ENCODE data around the gene ARF4.

Gene ARF4

DNA sequence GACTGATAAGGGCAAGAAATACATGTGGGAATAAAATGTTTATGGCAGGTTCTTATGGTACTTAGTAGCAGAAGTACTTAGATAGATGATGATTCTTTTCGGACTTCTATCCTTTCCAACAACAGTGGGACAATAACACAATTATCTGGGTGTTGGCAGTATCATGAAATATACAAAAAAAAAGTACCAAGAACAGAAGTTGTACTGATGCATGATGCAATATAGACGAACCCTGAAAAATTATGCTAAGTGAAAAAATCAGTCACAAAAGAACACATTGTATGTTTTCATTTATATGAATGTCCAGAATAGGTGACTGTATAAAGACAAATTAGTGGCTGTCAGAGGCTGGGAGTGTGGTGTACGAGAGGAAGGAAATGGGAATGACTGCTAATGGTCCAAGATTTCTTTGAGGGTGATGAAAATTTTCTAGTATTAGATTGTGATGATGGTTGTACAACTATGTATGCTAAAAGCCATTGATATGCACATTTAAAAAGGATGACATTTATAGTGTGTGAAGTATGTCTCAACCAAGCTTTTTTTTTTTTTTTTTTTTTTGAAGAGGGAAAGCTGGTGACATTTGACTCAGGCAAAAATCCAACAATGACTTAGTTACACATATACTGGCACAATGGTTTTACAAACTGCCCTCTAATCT is 21.0 kb downstream of the ARF4 start:
- no peak for DNase-seq

DNA sequence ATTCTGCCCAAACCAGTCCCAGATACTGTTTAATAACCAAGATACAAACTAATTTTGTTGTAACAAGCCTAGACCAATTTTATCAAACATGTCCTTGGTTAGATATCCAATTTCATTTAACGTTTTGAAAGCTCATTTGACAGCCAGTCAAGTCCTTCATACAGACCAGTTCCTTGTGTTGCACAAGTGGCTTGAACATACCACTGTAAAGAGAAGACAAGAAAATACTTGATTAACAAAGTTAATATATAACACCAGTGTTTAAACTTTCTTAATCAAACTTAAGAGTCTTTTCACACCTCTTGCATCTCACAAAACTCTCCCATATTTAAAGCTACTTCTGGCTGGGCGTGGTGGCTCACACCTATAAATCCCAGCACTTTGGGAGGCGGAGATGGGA is 25.0 kb downstream of the ARF4 start:
- no peak for DNase-seq

DNA sequence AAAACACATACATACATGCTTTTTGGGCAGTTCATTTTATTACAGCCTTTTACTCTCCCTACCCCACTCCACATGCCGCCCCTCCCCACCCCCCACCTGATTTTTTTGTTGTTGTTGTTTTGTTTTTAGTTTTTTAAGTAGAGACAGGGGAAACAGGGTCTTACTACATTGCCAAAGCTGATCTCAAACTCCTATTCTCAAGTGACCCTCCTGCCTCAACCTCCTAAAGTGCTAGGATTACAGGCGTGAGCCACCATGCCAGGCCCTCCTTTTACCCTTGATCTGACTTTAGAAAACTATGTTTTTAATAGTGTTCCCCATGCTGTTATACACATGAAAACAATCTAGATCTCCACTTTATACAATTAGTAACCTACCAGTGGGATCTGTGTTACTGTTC is 26.3 kb downstream of the ARF4 start:
- no peak for DNase-seq

DNA sequence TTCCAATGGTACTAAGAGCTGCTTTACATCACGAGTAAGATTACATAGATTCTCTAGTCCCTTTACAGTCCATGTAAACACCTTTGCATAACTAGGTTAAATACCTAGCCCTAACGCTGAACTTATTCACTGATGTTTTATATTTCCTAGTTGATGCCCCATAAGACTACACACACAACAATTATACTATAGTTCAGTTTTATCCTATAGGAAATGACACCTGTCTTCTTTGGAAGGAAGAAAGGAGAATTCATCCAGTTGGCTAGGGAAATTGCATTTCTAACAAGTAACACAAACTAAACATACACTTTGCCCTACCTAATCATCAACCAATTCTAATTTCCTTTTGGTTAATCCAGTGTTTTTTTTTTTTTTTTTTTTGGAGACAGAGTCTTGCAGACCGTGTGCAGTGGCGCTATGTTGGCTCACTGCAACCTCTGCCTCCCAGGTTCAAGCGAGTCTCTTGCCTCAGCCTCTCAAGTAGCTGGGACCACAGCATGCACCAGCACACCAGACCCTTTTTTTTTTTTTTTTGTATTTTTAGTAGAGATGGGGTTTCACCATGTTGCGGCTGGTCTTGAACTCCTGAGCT is 27.2 kb downstream of the ARF4 start:
- DNase-seq = no peak

DNA sequence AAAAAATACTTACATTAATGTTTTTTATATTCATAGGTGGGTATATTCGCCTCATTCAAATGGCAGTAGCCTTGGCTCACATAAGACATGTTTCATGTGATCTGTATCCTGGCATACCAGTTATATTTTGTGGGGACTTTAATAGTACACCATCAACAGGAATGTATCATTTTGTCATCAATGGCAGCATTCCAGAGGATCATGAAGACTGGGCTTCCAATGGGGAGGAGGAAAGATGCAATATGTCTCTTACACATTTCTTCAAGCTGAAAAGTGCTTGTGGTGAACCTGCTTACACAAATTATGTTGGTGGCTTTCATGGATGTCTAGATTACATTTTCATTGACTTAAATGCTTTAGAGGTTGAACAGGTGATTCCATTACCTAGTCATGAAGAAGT is 37.6 kb downstream of the ARF4 start:
- no peak for DNase-seq

DNA sequence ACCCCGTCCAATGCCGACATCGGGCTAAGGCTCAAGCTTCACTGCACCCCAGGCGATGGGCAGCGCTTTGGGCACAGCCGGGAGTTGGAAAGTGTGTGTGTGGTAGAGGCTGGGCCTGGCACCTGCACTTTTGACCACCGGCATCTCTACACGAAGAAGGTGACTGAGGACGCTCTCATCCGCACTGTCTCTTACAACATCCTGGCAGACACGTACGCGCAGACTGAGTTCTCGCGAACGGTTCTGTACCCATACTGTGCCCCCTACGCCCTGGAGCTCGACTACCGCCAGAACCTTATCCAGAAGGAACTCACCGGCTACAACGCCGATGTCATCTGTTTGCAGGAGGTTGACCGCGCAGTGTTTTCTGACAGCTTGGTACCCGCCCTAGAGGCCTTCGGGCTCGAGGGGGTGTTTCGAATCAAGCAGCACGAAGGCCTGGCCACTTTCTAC is 40.0 kb downstream of the ARF4 start:
- no peak for DNase-seq

DNA sequence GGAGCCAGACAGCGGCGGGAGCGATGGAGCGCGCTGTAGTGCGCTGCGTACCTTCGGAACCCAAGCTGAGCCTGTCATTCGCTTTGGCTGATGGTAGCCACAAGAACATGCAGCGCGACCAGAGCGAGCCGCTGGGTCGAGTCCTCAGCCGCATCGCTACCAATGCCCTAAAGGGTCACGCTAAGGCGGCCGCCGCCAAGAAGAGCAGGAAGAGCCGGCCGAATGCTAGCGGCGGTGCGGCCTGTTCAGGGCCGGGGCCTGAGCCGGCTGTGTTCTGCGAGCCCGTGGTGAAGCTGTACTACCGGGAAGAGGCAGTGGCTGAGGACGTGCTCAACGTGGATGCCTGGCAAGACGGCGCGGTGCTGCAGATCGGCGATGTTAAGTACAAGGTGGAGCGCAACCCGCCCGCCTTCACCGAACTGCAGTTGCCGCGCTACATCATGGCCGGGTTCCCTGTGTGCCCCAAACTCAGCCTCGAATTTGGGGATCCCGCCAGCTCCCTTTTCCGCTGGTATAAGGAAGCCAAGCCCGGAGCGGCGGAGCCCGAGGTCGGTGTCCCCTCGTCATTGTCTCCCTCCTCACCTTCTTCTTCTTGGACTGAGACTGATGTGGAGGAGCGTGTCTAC is 40.6 kb downstream of the ARF4 start:
- DNase-seq = no peak

DNA sequence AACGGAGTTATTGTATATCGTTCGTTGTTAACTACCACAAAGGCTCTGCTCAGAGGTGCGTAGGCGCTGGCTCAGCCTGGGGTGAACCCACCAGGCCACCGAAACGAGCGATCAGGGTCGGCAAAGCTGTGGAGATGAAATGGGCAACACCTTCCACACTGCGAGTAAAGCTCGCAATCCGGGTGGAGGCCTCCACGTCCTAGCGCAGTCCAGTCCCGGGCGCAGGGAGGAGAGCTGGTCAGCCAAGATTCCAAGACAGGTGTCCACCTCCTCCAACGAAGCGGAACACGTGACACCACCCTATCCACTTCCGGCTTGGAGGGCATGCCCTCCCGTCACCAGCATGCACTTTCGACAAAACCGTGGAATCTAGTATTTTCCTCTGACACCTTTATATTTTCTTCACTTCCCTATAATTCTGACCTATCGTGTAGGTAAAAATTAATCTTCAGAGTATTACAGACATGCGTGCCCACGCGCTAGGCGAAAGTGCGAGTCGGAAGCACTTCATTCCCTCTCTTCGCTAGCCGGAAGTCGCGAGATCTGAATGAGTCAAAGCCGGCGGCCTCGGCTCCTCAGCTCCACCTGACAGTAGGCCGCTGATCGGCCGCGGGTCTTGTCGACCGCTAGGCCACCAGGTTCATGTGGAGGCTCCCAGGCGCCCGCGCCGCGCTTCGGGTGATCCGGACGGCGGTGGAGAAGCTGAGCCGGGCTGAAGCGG is 41.2 kb downstream of the ARF4 start, which contains the start of gene PDE12:
Gene PDE12 (plus strand): TSS at position 537 of the 721 bp plus-strand sequence. CDS start 106 bp downstream, at position 643.
- DNase-seq = peak; percentile 95

DNA sequence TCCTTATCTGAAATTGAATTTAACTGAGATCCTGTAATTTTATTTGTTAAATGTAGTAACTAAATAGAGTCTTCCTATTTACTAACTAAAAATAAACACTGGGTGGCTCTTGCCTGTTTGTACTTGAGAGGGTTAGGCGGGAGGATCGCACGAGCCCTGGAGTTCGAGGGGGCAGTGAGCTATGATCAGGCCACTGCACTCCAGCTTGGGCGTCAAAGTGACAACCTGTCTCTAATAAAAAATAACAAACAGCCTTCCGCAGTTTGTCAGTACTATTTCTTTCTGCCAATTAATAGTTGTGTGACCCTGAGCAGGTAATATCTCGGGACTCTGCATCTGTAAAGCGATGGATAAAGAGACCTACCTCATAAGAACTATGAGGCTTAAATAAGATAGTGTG is 41.8 kb downstream of the ARF4 start:
- no peak for DNase-seq

DNA sequence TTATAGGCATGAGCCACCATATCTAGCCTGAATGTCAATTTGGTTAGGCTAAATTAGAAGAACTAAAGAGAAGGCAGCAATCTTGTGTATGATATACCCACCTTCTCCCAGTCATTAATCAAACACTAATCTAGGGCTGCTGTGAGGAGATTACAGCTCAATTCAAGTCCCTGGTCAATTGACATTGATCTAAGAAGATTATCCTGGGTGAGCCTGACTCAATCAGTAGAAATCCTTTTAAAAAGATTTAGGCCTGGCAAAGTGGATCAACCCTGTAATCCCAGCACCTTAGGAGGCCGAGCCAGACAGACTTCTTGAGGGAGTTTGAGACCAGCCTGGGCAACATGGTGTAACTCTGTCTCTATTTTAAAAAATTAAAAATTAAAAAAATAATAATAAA is 50.5 kb downstream of the ARF4 start:
- no peak for DNase-seq

DNA sequence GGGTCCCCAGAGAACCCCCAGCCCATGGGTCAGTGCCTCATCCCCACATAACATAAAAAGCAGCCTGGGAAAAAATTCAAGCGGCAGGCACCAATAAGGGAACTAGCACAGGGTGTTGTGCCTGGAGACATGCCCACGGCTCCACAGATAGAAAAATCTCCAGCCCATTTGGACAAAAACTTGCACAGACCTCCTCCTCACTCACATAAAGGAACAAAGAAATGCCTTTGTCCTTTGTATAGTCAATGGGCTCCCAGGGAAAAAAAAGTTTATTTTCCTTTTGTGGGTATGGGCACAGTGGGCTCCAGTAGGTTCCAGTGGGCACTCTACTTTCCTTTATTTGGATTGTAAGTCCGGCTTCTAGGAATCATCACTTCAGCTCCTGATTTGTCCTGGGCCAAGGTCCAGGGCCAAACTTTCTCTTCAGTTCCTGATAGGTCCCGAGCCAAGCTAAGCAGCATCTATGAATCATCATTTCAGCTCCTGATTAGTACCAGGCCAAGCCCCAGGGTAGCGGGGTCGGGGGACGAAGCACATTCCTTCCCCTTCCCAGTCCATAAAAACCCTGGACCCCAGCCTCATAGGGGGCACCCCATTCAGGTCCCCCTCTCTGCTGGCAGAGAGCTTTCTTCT is 51.4 kb downstream of the ARF4 start:
- DNase-seq = no peak

DNA sequence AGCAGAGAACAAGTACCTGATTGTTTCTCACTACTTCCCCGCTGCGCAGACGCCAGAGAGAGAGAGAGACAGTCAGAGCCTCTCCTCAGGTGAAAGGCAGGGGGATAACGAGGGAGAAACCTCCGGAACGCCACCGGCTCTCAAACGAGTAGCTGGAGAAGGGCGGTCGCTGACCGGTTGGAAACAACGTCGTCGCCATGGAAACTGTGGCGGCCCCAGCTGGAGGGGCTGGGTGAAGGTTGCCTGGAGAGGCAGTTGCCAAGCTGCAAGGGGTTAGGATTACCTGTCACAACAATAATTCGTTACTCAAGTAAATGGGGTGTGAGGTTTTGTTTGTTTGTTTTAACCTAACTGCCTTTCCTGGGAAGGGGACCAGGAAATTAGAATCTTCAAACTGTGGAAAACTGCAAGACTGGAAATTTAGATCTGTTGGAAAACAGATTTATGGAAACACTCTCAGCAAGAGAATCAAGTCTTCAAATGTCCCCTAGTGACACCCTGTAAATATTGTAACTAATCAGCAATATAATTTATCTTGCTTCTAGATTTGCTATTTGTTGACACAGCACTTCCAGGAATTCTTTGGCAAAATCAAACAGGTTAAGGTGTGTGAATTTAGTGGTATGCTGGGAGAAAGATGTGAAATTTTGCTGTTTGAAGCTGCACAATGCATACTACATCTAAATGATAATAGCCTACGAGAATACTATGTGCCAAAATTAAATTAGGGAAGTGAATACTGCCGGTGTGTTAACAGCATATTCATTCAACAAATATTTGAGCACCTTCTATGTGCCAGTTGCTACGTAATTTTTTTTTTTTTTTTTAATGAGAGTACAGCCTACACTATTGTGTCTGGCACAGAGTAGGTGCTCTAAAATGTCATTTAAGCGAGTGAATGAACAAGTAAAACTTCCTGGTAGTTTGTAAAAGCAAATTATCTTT is 52.7 kb downstream of the ARF4 start, which contains the start of gene DNAH12:
Gene DNAH12 (minus strand): TSS at position 164 of the 945 bp plus-strand sequence. CDS start 1,474 bp downstream, outside the sequence.
- DNase-seq = no peak

DNA sequence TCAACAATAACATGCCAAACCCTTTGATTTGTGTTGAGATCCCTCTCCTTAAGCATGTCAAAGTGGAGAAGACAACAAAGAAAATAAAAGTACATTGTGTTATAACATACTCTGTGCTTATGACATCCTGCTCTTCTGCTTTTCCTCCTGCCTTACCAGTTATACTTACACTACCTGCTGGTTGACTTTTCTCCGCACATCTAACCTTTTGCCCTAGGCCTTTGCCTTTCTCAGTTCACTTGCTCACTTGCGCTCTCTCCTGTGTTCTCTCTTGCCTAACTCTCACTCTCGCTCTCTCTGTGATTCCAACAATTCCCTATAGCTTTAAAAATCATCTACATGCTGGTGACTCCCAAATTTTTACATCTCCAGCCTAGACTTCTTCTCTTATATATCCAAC is 58.7 kb downstream of the ARF4 start:
- no peak for DNase-seq

DNA sequence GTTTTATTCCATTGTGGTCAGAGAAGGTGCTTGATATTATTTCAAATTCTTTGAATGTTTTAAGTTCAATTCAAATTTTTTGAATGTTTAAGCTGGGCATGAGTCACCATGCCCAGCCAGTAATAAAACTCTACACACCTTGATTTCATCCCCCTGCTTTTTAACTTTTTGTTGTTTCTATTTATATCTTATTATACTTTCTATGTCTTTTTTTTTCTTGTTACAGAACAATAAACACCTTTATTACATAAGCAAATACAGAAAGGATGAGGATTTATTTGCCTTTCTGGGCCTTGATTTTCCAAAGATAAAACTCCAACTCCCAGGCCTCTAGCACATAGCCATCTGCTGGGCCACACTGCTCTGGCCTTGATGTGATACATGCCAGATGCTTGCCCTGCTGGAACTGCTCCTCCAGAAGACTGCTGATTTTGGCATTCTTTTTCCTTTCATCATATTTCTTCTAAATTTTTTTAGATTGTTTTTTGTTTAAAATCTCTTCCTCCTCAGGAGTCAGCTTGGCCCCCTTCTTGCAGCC is 67.0 kb downstream of the ARF4 start:
- DNase-seq = no peak
